Peyer's patch (tissue), 4 donors: Measurements from ENCODE around the gene FOXD3.

Source experiments
- POLR2A ChIP-seq, 2 donors: fragments of 450-650 bp; IDR thresholded peaks; one replicate each; pipeline ENCODE4 v1.5.1; 2017; ENCODE audit warnings: antibody characterized with exemption in 2 of 2, mild to moderate bottlenecking in 2 of 2, moderate library complexity in 2 of 2
- TF ChIP-seq, protein P1 (sequence below), 6 experiments: fragments of 450-650 bp in 4 of 6; fragments of 200-600 bp in 2 of 6; sonication (generic) in 1 of 6; IDR thresholded peaks; one replicate each; pipeline ENCODE4 v1.5.1; 2017 to 2019; ENCODE audit warnings: antibody characterized with exemption in 6 of 6, mild to moderate bottlenecking in 3 of 6, moderate library complexity in 1 of 6

DNA sequence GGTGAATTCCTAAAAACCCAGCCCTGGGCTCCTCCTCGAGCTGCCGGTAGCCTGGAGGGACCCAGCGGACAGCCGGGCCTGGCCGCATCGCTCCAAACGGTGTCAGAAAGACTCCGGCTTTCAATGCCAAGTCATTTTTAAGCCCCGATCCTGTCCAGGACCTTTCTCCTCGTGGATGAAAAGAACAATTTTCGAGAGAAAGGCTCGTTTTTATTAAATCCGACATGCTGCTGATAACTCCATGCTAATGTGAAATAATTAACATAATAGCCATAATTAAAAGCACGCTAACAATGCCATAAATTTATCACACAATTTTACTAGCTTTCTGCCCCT, 4.6 kb upstream of the FOXD3 start:
- TF ChIP-seq, protein P1, sequence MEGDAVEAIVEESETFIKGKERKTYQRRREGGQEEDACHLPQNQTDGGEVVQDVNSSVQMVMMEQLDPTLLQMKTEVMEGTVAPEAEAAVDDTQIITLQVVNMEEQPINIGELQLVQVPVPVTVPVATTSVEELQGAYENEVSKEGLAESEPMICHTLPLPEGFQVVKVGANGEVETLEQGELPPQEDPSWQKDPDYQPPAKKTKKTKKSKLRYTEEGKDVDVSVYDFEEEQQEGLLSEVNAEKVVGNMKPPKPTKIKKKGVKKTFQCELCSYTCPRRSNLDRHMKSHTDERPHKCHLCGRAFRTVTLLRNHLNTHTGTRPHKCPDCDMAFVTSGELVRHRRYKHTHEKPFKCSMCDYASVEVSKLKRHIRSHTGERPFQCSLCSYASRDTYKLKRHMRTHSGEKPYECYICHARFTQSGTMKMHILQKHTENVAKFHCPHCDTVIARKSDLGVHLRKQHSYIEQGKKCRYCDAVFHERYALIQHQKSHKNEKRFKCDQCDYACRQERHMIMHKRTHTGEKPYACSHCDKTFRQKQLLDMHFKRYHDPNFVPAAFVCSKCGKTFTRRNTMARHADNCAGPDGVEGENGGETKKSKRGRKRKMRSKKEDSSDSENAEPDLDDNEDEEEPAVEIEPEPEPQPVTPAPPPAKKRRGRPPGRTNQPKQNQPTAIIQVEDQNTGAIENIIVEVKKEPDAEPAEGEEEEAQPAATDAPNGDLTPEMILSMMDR (IDR thresholded peaks at IDR 0.05) = no peak
- no peak for TF ChIP-seq POLR2A (IDR thresholded peaks at IDR 0.05)
